GM12864 (cell line): ENCODE results near the gene SUSD6.

Source experiments
- DNase-seq: peaks from one replicate; pipeline ENCODE4 v3.0.0-alpha.2; 2011; ENCODE audit warnings: low read depth
- H3K4me3 ChIP-seq: 2 replicates; pipeline ENCODE4 v1.5.1; 2011; ENCODE audit warnings: mild to moderate bottlenecking, low read depth, low read length, control low read depth
- TF ChIP-seq, protein P1 (sequence below): IDR thresholded peaks from 2 replicates; pipeline ENCODE4 v1.5.1; 2011; ENCODE audit warnings: low read depth, mild to moderate bottlenecking, moderate library complexity, low read length, control low read depth, inconsistent platforms; ENCODE audit errors: missing control alignments

Gene SUSD6, protein sequence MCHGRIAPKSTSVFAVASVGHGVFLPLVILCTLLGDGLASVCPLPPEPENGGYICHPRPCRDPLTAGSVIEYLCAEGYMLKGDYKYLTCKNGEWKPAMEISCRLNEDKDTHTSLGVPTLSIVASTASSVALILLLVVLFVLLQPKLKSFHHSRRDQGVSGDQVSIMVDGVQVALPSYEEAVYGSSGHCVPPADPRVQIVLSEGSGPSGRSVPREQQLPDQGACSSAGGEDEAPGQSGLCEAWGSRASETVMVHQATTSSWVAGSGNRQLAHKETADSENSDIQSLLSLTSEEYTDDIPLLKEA

DNA sequence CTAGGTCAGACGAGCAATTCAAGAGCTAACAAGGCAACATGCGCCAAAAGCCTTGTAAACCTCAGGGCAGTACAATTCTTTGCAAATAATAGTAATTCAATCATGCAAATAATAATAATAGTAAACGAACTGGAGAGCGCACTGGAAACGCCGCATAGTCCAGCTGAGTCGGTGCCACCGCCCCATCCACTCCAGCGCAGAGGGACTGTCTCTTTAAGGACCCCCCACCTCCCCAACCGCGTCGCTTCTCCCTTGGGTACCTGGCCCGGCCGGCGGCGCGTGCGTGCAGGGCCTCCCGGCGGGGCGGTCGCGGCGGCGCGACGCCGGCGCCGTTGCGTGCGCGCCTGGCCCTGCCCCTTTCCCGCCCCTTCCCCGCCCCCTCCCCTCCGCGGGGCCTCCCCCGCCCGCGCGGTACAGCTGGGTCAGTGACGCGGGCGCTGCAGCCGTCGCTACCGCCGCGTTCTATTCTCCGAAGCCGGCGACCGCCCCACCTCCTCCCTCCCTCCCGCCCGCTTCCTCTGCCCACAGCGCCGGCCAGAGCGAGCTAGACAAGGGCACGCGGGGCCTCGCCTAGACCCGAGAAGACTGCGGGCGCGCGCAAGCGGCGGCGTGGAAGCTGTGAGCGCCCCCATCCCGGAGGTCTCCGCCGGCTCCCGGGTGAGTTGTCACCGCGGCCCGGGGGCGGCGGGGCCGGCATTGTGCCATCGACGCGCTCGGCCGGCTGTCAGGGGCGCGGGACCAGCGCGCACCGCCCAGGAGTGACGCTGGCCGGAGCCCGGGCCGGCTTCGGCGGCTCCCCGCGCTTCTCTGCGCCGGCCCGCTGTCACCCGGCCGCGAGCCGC, at the start of gene SUSD6:
Gene SUSD6, plus strand, starts transcription at position 425 of the 842 bp plus-strand sequence. CDS start 46,997 bp downstream, outside the sequence.
- peak; percentile 55 for DNase-seq
- peak within 1 kb of the TSS; percentile 64 for H3K4me3 ChIP-seq
- TF ChIP-seq, protein P1, sequence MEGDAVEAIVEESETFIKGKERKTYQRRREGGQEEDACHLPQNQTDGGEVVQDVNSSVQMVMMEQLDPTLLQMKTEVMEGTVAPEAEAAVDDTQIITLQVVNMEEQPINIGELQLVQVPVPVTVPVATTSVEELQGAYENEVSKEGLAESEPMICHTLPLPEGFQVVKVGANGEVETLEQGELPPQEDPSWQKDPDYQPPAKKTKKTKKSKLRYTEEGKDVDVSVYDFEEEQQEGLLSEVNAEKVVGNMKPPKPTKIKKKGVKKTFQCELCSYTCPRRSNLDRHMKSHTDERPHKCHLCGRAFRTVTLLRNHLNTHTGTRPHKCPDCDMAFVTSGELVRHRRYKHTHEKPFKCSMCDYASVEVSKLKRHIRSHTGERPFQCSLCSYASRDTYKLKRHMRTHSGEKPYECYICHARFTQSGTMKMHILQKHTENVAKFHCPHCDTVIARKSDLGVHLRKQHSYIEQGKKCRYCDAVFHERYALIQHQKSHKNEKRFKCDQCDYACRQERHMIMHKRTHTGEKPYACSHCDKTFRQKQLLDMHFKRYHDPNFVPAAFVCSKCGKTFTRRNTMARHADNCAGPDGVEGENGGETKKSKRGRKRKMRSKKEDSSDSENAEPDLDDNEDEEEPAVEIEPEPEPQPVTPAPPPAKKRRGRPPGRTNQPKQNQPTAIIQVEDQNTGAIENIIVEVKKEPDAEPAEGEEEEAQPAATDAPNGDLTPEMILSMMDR = no peak

DNA sequence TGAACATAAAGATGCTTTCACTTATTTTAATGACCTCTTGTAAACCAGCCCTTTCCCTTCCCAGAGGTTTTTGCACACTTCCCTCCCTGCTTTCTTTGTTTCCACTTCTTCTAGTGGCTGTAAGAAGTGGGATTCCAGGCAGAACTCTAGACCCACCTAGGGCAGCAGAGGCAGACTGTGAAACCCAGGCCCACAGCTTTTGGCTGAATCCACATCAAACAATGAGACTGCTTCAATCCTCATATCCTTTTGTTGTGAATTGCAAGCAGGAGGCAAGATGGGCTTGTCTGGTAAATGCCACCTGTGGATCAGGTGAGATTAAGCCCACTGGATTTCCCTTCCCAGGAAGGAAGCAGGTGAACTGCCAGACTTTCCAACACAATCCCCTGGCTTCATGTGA, 49.5 kb upstream of the SUSD6 start:
- DNase-seq = no peak
- H3K4me3 ChIP-seq = no peak overlapping the region
- TF ChIP-seq, protein P1 = no peak

DNA sequence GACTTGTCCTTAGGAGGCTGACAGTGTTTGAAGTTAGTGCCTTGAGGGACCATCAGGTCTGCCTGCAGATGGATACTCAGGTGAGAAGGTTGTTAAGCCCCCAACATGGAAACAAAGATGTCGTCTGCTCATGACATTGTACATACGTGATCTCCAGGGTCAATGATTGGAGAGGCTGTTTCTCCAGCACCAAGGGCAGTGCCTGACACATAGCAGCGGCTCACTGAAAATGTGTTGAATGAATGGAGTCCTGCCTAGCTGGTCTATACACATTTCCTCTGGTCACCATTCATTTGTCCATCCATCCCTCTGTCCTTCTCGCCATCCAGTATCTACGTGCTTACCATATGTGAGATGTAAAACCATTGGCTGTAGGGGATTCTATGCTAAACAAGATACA, 43.8 kb upstream of the SUSD6 start:
- TF ChIP-seq, protein P1 = no peak
- H3K4me3 ChIP-seq = no peak overlapping the region
- no peak for DNase-seq

DNA sequence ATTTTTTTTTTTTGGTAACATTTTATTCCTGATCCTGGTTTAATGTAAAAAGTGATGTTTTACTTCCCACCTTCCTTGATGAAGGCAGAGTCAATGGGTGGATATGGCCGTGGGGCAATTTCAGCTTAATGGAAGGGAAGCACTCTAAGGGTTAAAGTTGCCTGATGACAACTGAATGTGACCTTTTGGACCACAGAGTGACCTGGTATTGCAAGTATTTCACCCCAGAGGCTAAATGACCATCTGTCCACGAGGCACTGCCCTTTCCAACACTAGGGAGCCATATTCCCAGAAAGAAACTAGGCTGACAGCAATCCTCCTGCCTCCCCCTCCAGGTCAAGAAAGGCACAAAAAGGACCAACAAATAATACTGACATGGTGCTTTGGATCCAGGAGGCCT, 41.5 kb upstream of the SUSD6 start:
- DNase-seq = no peak
- no peak overlapping the region for H3K4me3 ChIP-seq
- TF ChIP-seq, protein P1 = no peak

DNA sequence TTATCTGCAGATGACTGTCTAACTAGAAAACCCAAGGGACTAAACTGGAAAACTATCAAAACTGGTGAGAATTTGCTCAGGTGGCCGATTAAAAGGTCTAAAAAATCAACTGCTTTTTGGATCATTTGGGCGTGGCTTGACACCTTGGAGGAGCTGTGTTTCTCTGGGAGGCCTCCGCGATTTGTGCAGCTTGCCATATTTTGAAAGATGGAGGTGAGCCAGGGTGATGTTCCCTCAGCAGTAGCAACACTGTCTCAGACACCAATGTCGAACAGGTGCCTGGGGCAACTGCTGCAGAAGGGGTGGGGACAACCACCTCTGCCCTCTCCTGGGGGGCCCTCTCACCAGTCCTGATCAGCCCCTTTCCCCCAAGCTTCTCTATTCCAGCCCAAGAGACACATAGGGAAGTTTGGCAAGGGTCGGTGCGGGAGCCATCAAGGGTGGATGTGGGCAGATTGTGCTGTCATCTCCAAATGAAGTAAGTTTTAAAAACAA, 40.5 kb upstream of the SUSD6 start:
- TF ChIP-seq, protein P1 = no peak
- no peak for DNase-seq
- no peak overlapping the region for H3K4me3 ChIP-seq

DNA sequence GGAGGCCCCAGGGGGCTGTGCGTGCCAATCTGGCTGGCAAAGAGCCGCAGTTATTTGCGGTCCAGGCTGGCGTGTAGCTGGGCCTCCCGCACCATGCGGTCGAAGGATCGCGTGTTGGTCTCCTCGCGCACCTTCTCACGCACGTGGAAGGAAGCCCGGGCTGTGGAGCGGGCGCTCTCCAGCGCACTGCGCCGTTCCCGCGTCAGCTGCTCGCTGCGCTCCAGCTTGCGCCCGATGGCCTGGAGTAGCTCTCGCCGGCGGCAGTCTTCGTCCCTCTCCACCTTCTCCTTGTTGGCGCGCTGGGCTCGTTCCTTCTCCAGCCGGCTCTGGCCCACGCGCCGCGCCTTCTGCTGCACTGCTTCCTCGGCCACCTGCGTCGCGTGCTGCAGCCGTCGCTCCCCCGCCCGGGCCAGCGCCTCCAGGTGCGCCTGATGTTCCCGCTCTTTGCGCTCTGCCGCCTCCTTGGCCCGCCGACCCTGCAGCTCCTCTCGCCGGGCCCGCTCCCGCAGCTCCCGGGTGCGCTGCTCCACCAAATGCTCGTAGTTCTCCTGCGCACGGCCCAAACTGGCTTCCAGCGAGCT, 39.9 kb upstream of the SUSD6 start:
- TF ChIP-seq, protein P1 = no peak
- DNase-seq = no peak
- H3K4me3 ChIP-seq = no peak overlapping the region
